GM12878 (cell line): ENCODE measurements around the gene KLHL26. TPM values are rescaled to one million over a fixed set of nuclear protein-coding genes. Genes with fewer than 3 reads are reported as not detected.

Source experiments
- ATF2 ChIP-seq: IDR thresholded peaks from 2 replicates; pipeline ENCODE4 v1.6.1; 2012; ENCODE audit warnings: low read length, inconsistent platforms
- ATF3 ChIP-seq: IDR thresholded peaks from 2 replicates; pipeline ENCODE4 v1.6.1; 2011; ENCODE audit warnings: low read depth, mild to moderate bottlenecking, low read length, moderate library complexity, borderline replicate concordance; ENCODE audit errors: extremely low read depth
- CBX5 ChIP-seq: sonication (generic); IDR thresholded peaks from 2 replicates; pipeline ENCODE4 v1.6.1; 2016; ENCODE audit warnings: low read depth, moderate library complexity, mild to moderate bottlenecking, inconsistent platforms
- CHD1 ChIP-seq: IDR thresholded peaks from 2 replicates; pipeline ENCODE4 v1.6.1; 2012; ENCODE audit warnings: low read depth, low read length, improper control_type of control experiment
- FOS ChIP-seq: IDR thresholded peaks from 3 replicates; pipeline ENCODE4 v1.6.1; 2011; ENCODE audit warnings: borderline replicate concordance; ENCODE audit not compliant: insufficient read length; ENCODE audit errors: extremely low read depth
- IKZF1 ChIP-seq: fragments of 450-650 bp; conservative IDR thresholded peaks from 2 replicates; pipeline ENCODE4 v1.6.1; 2017; ENCODE audit warnings: antibody characterized with exemption, mild to moderate bottlenecking
- IKZF2 ChIP-seq, 2 experiments: fragments of 450-650 bp; IDR thresholded peaks; 2 replicates each; pipeline ENCODE4 v1.6.1; 2017; ENCODE audit warnings: mild to moderate bottlenecking in 2 of 2, moderate library complexity in 2 of 2
- MAX ChIP-seq: IDR thresholded peaks from 2 replicates; pipeline ENCODE4 v1.6.1; 2012; ENCODE audit warnings: low read depth, low read length, improper control_type of control experiment
- MEF2B ChIP-seq: fragments of 450-650 bp; IDR thresholded peaks from 2 replicates; pipeline ENCODE4 v1.6.1; 2018; ENCODE audit warnings: mild to moderate bottlenecking, moderate library complexity; ENCODE audit not compliant: partially characterized antibody, poor library complexity, severe bottlenecking
- MLLT1 ChIP-seq: fragments of 450-650 bp; IDR thresholded peaks from 2 replicates; pipeline ENCODE4 v1.6.1; 2016; ENCODE audit warnings: mild to moderate bottlenecking
- MXI1 ChIP-seq: fragments of 150-350 bp; IDR thresholded peaks from 2 replicates; pipeline ENCODE4 v1.6.1; 2011; ENCODE audit warnings: low read depth, mild to moderate bottlenecking, inconsistent platforms, low read length, improper control_type of control experiment
- NR2F1 ChIP-seq: fragments of 450-650 bp; conservative IDR thresholded peaks from 2 replicates; pipeline ENCODE4 v1.6.1; 2017; ENCODE audit warnings: mild to moderate bottlenecking
- RELB ChIP-seq: fragments of 450-650 bp; IDR thresholded peaks from 2 replicates; pipeline ENCODE4 v1.6.1; 2017; ENCODE audit warnings: low read depth, mild to moderate bottlenecking, moderate library complexity
- STAT3 ChIP-seq: IDR thresholded peaks from 2 replicates; pipeline ENCODE4 v1.6.1; 2011; ENCODE audit warnings: low read depth, low read length, improper control_type of control experiment
- WRNIP1 ChIP-seq: IDR thresholded peaks from 2 replicates; pipeline ENCODE4 v1.6.1; 2011; ENCODE audit warnings: low read depth, low read length, improper control_type of control experiment, borderline replicate concordance
- ZBTB33 ChIP-seq: fragments of 450-650 bp; IDR thresholded peaks from 2 replicates; pipeline ENCODE4 v1.6.1; 2017; ENCODE audit warnings: mild to moderate bottlenecking
- polyA plus RNA-seq, 11 experiments: library from polyadenylated mRNA; depleted of rRNA in 4 of 11; unstranded in 6 of 11; stranded (reverse) in 5 of 11; fragments of >200 nt; fragmentation: Nextera tagmentation in 4 of 11; fragmentation: Illumina TruSeq in 1 of 11; extraction: Ambion mirVana in 4 of 11; extraction: Trizol in 1 of 11; gene quantifications; 1 replicate in 1 of 11; 2 replicates in 10 of 11; pipeline versions ENCODE4 v1.2.1 to v1.2.3, GENCODE V29; 2011 to 2016; ENCODE audit warnings: inconsistent platforms in 2 of 11, missing spikeins in 2 of 11, low read depth in 1 of 11
- total RNA-seq, 4 experiments: library from RNA; depleted of rRNA in 3 of 4; stranded (reverse); fragments of >200 nt in 3 of 4; fragmentation: Illumina TruSeq in 1 of 4; extraction: Trizol in 1 of 4; gene quantifications; 2 replicates each; pipeline versions ENCODE4 v1.2.1 to v1.2.3, GENCODE V29; 2013 to 2021

KLHL26 gene
- total and polyA plus RNA-seq, 10 of the 15 experiments (the other 5 are each of a cell fraction or from before 2014, with no cell fraction given), result 0.18 to 14.6 (median 2.9) TPM

- TF ChIP-seq ATF2 (no peak), IKZF2 (IDR thresholded peaks at IDR 0.05) (peak; percentile 55 to 57; a peak in 3 of 4 replicates), ZBTB33 (no peak), MEF2B (no peak), CBX5 (no peak), ATF3 (no peak), STAT3 (no peak), MXI1 (peak; percentile 96), MAX (peak; percentile 97), MLLT1 (peak; percentile 82), RELB (no peak), IKZF1 (peak; percentile 21), CHD1 (no peak), NR2F1 (peak; percentile 49; the same call in 1 of the 2 replicates), FOS (no peak), WRNIP1 (no peak)
These were observed 47.2 kb upstream of the KLHL26 start (continued) for GRCh38 chr19:18589380-18590272.
